Activated naive CD8-positive, alpha-beta T cell (primary cell): ENCODE results near the gene WDR38.

ENCODE experiments used
- H3K27ac Mint-ChIP-seq: one replicate; pipeline ENCODE4 v1.8.0; 2021; ENCODE audit warnings: mixed read lengths
- H3K27me3 Mint-ChIP-seq: one replicate; pipeline ENCODE4 v1.8.0; 2021; ENCODE audit warnings: mixed read lengths
- H3K36me3 Mint-ChIP-seq: one replicate; pipeline ENCODE4 v1.8.0; 2021; ENCODE audit warnings: mixed read lengths
- H3K4me1 Mint-ChIP-seq: one replicate; pipeline ENCODE4 v1.8.0; 2021; ENCODE audit warnings: low read depth, mixed read lengths
- H3K4me3 Mint-ChIP-seq: one replicate; pipeline ENCODE4 v1.8.0; 2021; ENCODE audit warnings: mild to moderate bottlenecking, mixed read lengths
- H3K9me3 Mint-ChIP-seq: one replicate; pipeline ENCODE4 v1.8.0; 2021; ENCODE audit warnings: low read depth, mixed read lengths

Gene WDR38

DNA sequence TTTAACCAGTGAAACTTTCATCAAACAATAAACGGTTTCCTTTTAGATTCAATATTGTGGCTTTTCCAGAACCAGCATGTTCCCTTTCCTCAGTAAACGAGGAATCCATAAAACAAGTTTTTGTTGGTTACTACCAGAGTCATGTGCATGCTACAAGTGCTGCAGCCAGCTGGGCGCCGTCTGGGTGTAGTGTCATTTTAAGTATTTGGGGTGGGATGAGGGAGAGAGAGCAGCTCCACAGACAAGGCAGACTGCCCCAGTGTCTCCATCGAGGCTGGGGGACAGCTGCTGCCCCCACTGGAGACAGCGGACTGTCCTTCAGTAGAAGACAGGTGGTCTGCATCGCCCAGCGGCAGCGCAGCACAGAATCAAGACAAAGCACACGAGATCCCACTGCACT is 26.0 kb downstream of the WDR38 start:
- H3K36me3 Mint-ChIP-seq: peaks cover 3% of the 10 kb centered on the region
- H3K4me1 Mint-ChIP-seq: peaks cover 4% of the 10 kb centered on the region
- no peaks in the 10 kb centered on the region for H3K27me3 Mint-ChIP-seq
- H3K27ac Mint-ChIP-seq: no peak overlapping the region
- H3K9me3 Mint-ChIP-seq: no peaks in the 10 kb centered on the region
- no peak overlapping the region for H3K4me3 Mint-ChIP-seq

DNA sequence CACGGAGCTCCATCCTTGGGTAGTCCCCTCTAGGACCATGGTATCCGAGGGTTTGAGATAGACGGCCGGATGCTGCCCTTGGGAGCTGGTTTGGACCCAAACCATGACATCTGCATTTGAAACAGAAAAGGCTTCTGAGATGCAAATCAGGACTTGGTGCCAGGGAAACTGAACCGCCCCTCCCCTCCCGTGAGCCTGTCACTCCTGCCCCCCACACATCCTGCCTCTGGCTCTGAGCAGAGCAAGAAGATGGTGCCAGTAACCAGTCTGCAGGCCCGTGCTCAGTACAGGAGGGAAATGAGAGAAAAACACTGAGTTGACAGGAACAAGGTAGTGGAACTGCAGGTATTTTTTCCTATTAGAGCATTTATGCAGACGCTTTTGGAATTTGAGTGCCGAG is 27.2 kb downstream of the WDR38 start:
- H3K27me3 Mint-ChIP-seq: peaks cover 1% of the 10 kb centered on the region
- peaks cover 1% of the 10 kb centered on the region for H3K4me1 Mint-ChIP-seq
- no peaks in the 10 kb centered on the region for H3K9me3 Mint-ChIP-seq
- no peak overlapping the region for H3K27ac Mint-ChIP-seq
- H3K36me3 Mint-ChIP-seq: peaks cover 9% of the 10 kb centered on the region
- H3K4me3 Mint-ChIP-seq: no peak overlapping the region

DNA sequence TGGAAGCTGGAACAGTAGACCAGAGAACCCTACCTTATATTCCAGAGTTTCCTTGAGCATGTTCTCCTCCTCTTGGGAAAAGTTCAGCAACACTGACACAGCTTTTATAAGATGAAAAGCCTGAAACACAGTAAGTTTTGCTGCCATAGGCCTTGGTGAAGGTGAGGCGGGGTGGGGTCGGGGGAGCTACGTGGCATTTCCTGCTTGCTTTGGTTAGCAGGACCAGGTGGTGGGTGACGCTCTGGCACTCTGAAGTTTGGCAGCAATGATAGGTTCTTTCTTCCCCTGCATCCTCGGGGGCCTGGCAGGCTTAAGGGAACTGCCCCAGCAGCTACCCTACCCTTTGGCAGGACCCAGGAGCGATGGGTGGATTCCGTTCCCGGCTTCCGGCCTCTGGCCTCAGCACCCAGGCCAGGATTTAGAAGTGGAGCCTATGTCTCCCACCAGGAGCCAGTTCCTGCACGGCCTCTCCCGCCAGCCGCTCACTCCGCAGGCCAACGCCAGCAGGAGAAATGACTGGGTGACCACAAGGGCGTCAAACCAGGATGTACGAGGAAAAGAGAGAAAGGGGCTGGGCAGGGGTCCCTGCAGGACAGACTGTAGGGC is 28.0 kb downstream of the WDR38 start:
- Mint-ChIP-seq H3K36me3 (peaks cover 16% of the 10 kb centered on the region), H3K27ac (no peak overlapping the region), H3K9me3 (no peaks in the 10 kb centered on the region), H3K4me1 (peaks cover 1% of the 10 kb centered on the region), H3K4me3 (no peak overlapping the region), H3K27me3 (peaks cover 4% of the 10 kb centered on the region)

DNA sequence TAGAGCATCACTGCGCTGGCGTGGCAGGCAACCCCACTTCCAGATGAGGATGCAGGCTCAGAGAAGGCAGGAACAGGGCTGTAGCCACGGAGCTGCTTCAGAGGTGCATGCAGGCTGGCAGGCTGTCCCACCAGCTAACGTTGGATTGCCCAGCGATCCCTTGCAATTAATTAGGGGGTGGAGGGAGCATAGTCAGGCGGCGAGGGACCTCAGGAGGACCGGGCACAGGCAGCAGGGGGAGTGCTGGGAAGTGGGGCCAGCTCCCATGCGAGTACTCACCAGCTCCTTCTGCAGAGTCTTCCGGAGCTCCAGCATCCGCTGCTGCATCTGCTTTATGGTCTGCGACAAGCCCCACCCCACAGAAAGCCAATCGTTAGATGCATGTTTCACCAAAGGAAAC is 29.0 kb downstream of the WDR38 start:
- Mint-ChIP-seq H3K27ac (no peak overlapping the region), H3K4me3 (no peak overlapping the region), H3K27me3 (peaks cover 4% of the 10 kb centered on the region), H3K4me1 (peaks cover 1% of the 10 kb centered on the region), H3K36me3 (peaks cover 21% of the 10 kb centered on the region), H3K9me3 (no peaks in the 10 kb centered on the region)

DNA sequence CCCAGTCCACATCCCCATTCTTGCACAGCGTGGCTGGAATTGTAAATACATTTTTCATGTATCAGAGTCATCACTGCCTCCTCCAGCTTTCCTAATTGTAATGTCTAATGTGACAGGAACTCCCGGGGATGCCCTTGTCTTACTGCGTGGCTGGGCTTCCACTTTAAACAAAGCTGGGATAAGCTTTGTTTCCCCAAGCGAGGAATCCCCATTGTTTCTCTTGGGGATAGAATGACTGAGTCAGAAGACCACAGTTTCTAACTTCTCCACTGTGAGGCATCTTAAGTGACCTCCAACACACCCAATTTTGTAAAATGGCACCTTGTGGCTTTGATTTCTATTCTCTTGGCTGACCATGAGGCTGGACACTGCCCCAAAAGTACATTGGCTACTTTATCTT is 31.1 kb downstream of the WDR38 start:
- H3K27me3 Mint-ChIP-seq: peaks cover 4% of the 10 kb centered on the region
- H3K4me1 Mint-ChIP-seq: no peaks in the 10 kb centered on the region
- H3K4me3 Mint-ChIP-seq: no peak overlapping the region
- no peaks in the 10 kb centered on the region for H3K9me3 Mint-ChIP-seq
- H3K36me3 Mint-ChIP-seq: peaks cover 25% of the 10 kb centered on the region
- H3K27ac Mint-ChIP-seq: no peak overlapping the region

DNA sequence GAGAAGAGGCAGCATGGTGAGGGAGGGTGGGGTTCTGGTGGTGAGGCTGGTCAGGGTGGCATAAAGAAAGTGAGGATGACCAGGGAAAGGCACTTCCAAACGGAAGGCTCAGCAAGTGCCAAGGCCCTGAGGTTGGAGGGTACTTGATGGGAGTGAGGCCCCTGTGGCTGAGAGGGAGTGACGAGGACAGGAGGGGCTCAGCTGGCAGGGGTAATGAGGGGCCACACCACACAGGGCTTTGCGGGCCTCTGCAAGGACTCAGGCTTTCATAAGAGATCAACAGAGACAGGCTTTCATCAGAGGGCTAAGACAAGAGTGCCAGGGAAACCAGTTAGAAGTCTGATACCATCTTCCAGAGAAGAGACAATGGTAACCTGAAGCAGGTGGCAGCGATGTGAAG is 32.3 kb downstream of the WDR38 start:
- peaks cover 8% of the 10 kb centered on the region for H3K27me3 Mint-ChIP-seq
- H3K4me3 Mint-ChIP-seq: no peak overlapping the region
- no peak overlapping the region for H3K27ac Mint-ChIP-seq
- H3K4me1 Mint-ChIP-seq: no peaks in the 10 kb centered on the region
- peaks cover 32% of the 10 kb centered on the region for H3K36me3 Mint-ChIP-seq
- H3K9me3 Mint-ChIP-seq: no peaks in the 10 kb centered on the region

DNA sequence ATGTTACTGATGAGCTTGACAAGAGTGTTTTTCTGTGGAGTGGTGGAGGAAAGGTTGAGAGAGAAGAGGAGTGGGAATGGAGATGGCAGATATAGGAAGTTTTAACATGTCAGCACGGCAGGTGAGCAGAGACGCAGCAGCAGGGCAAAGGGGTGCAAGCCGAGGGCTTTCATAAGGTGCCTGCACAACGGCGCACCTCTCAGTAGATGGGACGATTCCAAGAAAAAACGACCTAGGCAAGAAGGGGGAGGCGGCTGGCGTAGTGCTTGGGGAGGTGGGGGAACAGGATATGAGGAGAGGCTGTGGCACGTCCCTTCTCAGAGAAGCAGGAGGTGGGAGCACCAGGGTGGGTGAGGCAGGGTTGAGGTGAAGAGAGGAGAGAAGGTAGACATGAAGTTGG is 33.2 kb downstream of the WDR38 start:
- Mint-ChIP-seq H3K4me3 (no peak overlapping the region), H3K27ac (no peak overlapping the region), H3K4me1 (no peaks in the 10 kb centered on the region), H3K27me3 (peaks cover 9% of the 10 kb centered on the region), H3K36me3 (peaks cover 40% of the 10 kb centered on the region), H3K9me3 (no peaks in the 10 kb centered on the region)

DNA sequence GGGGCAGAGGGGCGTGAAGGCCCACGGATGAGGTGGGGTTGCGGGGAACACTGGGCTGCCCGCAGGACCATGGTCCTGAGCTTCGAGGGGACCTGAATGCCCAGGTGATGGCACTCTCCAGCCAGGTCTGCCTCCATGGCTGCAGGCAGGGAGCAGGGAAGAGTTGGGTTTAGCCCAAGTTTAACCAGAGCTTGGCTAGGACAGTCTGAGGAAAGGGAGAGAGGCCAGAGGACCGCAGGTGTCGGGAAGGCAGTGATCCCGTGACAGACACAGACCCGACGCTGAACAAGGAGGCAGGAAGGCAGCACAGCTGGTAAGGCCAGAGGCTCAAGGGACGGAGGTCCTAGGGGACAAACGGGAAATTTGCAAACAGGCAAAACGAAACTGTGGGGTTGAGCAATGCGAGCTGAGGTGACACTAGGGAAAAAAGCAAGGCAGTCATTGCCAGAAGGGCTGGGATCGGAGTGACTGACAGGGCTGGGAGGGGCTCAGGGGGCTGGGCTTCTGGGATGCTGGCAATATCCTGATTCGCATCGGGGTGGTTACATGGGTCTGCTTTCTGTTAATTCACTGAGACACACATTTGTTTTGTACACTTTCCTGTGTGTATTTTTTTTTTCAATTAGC is 33.7 kb downstream of the WDR38 start:
- Mint-ChIP-seq H3K36me3 (peaks cover 40% of the 10 kb centered on the region), H3K27me3 (peaks cover 9% of the 10 kb centered on the region), H3K27ac (no peak overlapping the region), H3K4me1 (no peaks in the 10 kb centered on the region), H3K4me3 (no peak overlapping the region), H3K9me3 (no peaks in the 10 kb centered on the region)

DNA sequence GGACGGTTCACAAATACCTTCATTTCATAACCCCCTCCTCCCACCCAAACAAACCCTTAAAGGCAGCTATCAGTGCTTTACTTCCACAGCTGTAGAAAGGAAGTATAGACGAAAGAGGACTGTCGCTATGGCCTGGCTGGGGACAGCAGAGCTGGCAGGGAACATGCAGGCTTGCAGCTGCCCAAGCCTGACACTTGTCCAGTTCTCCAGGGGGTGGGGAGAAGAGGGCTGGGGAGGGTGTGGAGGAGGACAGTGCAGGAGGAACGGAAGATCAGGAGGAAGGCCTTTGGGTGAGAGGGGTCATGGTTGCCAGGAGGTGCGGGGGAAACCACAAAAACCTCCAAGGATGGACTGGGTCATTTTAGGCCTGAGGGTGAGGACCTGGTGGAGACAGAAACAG is 34.6 kb downstream of the WDR38 start:
- peaks cover 9% of the 10 kb centered on the region for H3K27me3 Mint-ChIP-seq
- no peaks in the 10 kb centered on the region for H3K4me1 Mint-ChIP-seq
- H3K4me3 Mint-ChIP-seq: no peak overlapping the region
- no peaks in the 10 kb centered on the region for H3K9me3 Mint-ChIP-seq
- H3K27ac Mint-ChIP-seq: no peak overlapping the region
- peaks cover 43% of the 10 kb centered on the region for H3K36me3 Mint-ChIP-seq

DNA sequence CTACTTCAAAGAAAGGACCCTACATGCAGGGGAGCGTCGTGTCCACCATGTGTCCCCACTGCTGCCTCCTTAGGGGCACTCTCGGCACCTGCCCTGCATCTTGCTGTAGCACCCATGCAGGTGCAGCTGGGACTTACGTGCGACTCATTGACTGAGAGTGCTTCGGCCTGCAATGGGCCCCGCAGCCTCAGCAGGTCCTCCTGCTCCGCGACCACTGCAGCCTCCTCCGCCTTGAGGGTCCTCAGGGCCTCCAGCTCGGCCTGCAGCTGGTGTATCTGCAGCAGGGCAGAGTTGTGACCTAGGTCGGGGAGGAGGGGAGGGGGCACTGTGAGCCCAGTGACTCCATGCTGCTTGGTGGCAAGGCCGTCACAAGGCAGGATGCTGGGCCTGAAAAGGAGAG is 35.7 kb downstream of the WDR38 start:
- Mint-ChIP-seq H3K4me1 (no peaks in the 10 kb centered on the region), H3K27me3 (peaks cover 9% of the 10 kb centered on the region), H3K27ac (no peak overlapping the region), H3K36me3 (peaks cover 46% of the 10 kb centered on the region), H3K9me3 (no peaks in the 10 kb centered on the region), H3K4me3 (no peak overlapping the region)

DNA sequence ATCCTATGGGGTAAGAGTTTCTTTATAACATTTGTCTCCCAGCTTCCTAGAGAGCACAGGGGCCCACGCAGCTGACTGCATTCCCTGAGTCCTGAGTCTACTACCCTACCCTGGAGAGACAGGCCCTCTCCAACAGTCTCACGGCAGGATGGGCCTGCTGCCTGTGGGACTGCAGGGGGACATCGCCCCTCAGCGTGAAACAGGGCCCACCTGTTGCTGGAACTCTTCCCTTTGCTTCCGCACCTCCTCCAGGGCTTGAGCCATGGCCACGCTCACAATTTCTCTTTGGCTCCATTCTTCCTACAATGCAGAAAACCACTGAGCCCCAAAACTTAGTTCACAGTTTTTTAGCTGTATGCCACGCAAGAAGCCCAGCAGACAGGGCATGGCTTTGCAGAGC is 36.9 kb downstream of the WDR38 start:
- peaks cover 9% of the 10 kb centered on the region for H3K27me3 Mint-ChIP-seq
- no peaks in the 10 kb centered on the region for H3K9me3 Mint-ChIP-seq
- no peak overlapping the region for H3K27ac Mint-ChIP-seq
- H3K4me3 Mint-ChIP-seq: no peak overlapping the region
- peaks cover 42% of the 10 kb centered on the region for H3K36me3 Mint-ChIP-seq
- peaks cover 6% of the 10 kb centered on the region for H3K4me1 Mint-ChIP-seq

DNA sequence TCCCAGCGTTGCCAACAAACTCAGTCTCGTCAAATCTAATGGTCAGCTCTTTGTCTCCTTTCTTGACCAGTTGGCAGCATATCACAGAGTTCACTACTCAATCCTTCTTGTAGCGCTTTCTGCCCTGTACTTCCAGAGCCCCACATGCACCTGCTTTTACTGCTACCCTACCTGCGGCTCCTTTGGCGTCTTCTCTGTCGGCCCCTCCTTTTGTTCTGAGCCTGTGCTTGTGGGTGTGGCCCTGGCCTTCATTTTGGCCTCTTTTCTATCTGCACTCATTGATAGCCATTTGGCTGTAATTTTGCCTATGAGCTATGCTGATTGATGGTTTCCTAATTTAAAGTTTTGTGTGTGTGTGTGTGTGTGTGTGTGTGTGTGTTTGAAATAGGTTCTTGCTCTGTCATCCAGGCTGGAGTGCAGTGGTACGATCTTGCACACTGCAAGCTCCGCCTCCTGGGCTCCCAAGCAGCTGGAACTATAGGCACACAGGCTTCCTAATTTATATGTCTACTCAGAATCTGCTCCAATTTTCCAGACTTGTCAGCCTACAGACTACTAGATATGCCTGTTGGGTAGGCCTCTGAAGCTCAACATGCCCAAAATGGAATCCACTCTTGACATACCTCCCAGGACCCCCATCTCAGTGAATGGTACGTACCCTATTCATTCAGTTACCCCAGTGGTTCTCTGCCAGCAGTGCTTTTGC is 40.9 kb downstream of the WDR38 start:
- no peak overlapping the region for H3K4me3 Mint-ChIP-seq
- H3K27ac Mint-ChIP-seq: no peak overlapping the region
- H3K27me3 Mint-ChIP-seq: peaks cover 5% of the 10 kb centered on the region
- peaks cover 10% of the 10 kb centered on the region for H3K4me1 Mint-ChIP-seq
- no peaks in the 10 kb centered on the region for H3K9me3 Mint-ChIP-seq
- H3K36me3 Mint-ChIP-seq: peaks cover 32% of the 10 kb centered on the region

DNA sequence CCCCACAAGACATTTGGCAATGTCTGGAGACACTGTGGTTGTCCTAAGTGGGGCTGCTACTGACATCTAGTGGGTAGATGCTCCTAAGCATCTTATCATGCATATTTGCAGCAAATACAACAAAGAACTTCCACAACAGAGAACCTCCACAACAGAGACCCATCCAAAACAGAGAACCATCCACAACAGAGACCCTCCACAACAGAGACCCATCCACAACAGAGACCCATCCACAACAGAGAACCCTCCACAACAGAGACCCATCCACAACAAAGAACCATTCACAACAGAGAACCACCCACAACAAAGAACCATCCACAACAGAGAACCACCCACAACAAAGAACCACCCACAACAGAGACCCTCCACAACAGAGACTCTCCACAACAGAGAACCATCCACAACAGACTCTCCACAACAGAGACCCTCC is 41.5 kb downstream of the WDR38 start:
- H3K27ac Mint-ChIP-seq: no peak overlapping the region
- H3K27me3 Mint-ChIP-seq: peaks cover 3% of the 10 kb centered on the region
- no peaks in the 10 kb centered on the region for H3K9me3 Mint-ChIP-seq
- H3K4me3 Mint-ChIP-seq: no peak overlapping the region
- H3K36me3 Mint-ChIP-seq: peaks cover 28% of the 10 kb centered on the region
- H3K4me1 Mint-ChIP-seq: peaks cover 10% of the 10 kb centered on the region

DNA sequence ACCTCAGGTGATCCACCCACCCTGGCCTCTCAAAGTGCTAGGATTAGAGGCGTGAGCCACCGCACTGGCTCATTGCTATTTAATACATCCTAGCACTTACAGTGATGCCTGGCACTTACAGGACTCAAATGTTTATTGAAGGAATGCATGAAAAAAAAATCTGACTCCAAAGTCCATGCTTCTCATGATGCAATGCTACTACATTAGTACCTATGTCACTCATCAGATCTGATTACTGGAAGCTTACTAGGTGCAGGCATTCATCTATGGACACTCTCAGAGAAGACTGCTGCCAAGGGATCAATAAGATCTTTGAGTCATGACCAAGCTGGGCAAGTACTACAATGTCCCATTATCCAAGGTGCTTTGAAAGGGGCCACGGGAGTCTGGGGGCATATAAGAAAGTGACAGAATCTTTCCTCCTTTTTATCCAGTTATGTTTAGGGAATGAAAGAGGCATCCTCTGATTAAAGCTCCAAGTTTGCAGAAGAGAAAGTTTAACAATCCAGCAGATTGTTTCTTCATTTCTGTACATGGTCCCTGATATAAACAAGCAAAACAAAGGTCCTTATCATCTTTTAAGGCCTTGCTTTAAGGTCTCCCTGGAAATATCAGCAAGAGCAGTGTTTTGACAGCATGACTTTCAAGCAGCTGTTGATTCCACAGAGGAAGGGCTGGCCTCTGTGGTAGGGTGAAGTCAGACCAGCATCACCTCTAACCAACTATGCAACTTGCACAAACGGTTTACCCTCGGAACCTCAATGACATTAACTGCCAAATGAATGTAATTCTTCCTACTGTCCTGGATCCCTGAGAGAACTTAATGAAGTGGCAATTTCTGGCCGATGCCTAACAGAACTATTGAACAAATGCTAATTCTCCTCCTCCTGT is 44.6 kb downstream of the WDR38 start:
- no peaks in the 10 kb centered on the region for H3K27me3 Mint-ChIP-seq
- no peak overlapping the region for H3K27ac Mint-ChIP-seq
- H3K4me3 Mint-ChIP-seq: no peak overlapping the region
- H3K4me1 Mint-ChIP-seq: peaks cover 10% of the 10 kb centered on the region
- no peaks in the 10 kb centered on the region for H3K9me3 Mint-ChIP-seq
- peaks cover 22% of the 10 kb centered on the region for H3K36me3 Mint-ChIP-seq

DNA sequence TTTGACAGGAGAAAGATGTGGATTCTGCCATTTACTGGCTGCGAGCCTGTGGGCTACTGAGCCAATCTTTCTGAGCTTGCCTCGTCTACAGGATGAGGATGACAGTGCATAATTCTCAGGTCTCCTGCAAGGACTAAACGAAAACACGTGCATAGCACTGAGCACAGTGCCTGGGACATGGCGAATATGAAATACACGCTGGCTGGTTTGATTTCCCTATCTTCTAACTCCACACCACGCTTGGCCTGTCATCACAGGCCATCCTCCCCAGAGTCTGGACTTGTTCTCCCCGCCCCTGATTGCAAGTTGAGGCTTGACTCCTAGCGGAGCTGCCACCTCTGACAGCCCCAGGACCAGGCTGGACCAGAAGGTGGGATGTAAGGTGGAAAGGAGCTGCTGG is 46.6 kb downstream of the WDR38 start:
- no peaks in the 10 kb centered on the region for H3K9me3 Mint-ChIP-seq
- H3K4me3 Mint-ChIP-seq: no peak overlapping the region
- H3K27ac Mint-ChIP-seq: no peak overlapping the region
- H3K27me3 Mint-ChIP-seq: peaks cover 4% of the 10 kb centered on the region
- H3K4me1 Mint-ChIP-seq: peaks cover 6% of the 10 kb centered on the region
- H3K36me3 Mint-ChIP-seq: peaks cover 23% of the 10 kb centered on the region
